DND-41 (cell line): ENCODE results near the gene GGTA1.
"Not testable (repeated sequence)": the region's sequence is repeated elsewhere in the genome, so short reads cannot be mapped to it uniquely, and the experiment has no call there.

Experiments
- ATAC-seq: fragments of 200-7000 bp; cut with Tn5 transposase; 3 replicates; pipeline ENCODE4 v1.9.1; 2021; ENCODE audit warnings: low read depth; ENCODE audit not compliant: insufficient read depth
- DNase-seq: peaks from one replicate; pipeline ENCODE4 v3.0.0-alpha.2; 2020
- H2AFZ ChIP-seq: 2 replicates; pipeline ENCODE4 v1.6.0; 2012; ENCODE audit warnings: low read depth, low read length
- H3K27ac ChIP-seq: 2 replicates; pipeline ENCODE4 v1.5.1; 2012; ENCODE audit warnings: low read length, inconsistent platforms
- H3K27me3 ChIP-seq: fragments of 200-600 bp; sonication (generic); 2 replicates; pipeline ENCODE4 v1.6.0; 2012; ENCODE audit warnings: low read length, mild to moderate bottlenecking, inconsistent platforms; ENCODE audit not compliant: insufficient read depth, poor library complexity
- H3K36me3 ChIP-seq: 2 replicates; pipeline ENCODE4 v1.5.1; 2012; ENCODE audit warnings: low read length, inconsistent platforms; ENCODE audit not compliant: insufficient read depth
- H3K4me1 ChIP-seq: 2 replicates; pipeline ENCODE4 v1.5.1; 2012; ENCODE audit warnings: mild to moderate bottlenecking, low read length; ENCODE audit not compliant: insufficient read depth
- H3K4me2 ChIP-seq: 2 replicates; pipeline ENCODE4 v1.6.0; 2012; ENCODE audit warnings: mild to moderate bottlenecking, moderate library complexity, low read length, inconsistent platforms; ENCODE audit not compliant: insufficient read depth
- H3K4me3 ChIP-seq, 2 experiments: fragments of 200-600 bp in 1 of 2; shearing (Covaris generic) in 1 of 2; 2 replicates each; pipeline ENCODE4 v1.5.1; 2012 to 2016; ENCODE audit warnings: inconsistent platforms in 2 of 2, low read length in 2 of 2, mild to moderate bottlenecking in 2 of 2, low read depth in 1 of 2, moderate library complexity in 1 of 2
- H3K79me2 ChIP-seq: 2 replicates; pipeline ENCODE4 v1.6.0; 2012; ENCODE audit warnings: low read length, inconsistent platforms; ENCODE audit not compliant: insufficient read depth
- H3K9ac ChIP-seq: 2 replicates; pipeline ENCODE4 v1.6.0; 2012; ENCODE audit warnings: low read depth, mild to moderate bottlenecking, inconsistent platforms, low read length, moderate library complexity
- H3K9me3 ChIP-seq: 2 replicates; pipeline ENCODE4 v1.5.1; 2012; ENCODE audit warnings: low read length, moderate library complexity, mild to moderate bottlenecking, inconsistent platforms; ENCODE audit not compliant: insufficient read depth, severe bottlenecking
- H4K20me1 ChIP-seq: 2 replicates; pipeline ENCODE4 v1.6.0; 2012; ENCODE audit warnings: low read length; ENCODE audit not compliant: insufficient read depth
- CTCF ChIP-seq: IDR thresholded peaks from 2 replicates; pipeline ENCODE4 v1.5.1; 2012; ENCODE audit warnings: borderline replicate concordance, low read length, moderate library complexity, mild to moderate bottlenecking; ENCODE audit not compliant: poor library complexity, severe bottlenecking; ENCODE audit errors: extremely low read depth
- EZH2 ChIP-seq: IDR thresholded peaks from 3 replicates; pipeline ENCODE4 v1.6.1; 2012; ENCODE audit warnings: borderline replicate concordance, low read depth, mild to moderate bottlenecking, moderate library complexity, low read length, inconsistent platforms; ENCODE audit not compliant: severe bottlenecking

Gene GGTA1

GRCh38 chr9:121463026-121463807, 36.4 kb downstream of the GGTA1 start:
- Histone ChIP-seq H3K9ac (no peak overlapping the region), H3K27me3 (no peaks in the 10 kb centered on the region), H3K9me3 (no peaks in the 10 kb centered on the region), H2AFZ (no peak overlapping the region), H4K20me1 (no peaks in the 10 kb centered on the region), H3K4me1 (no peaks in the 10 kb centered on the region), H3K4me3 (no peak overlapping the region), H3K27ac (no peak overlapping the region), H3K79me2 (no peaks in the 10 kb centered on the region), H3K4me2 (no peak overlapping the region), H3K36me3 (no peaks in the 10 kb centered on the region)
- DNase-seq (peak; percentile 10), ATAC-seq (no peak)
- TF ChIP-seq CTCF (peak; percentile 58), EZH2 (no peak)

GRCh38 chr9:121459513-121459912, 40.1 kb downstream of the GGTA1 start:
- no peaks in the 10 kb centered on the region for H3K9me3 ChIP-seq
- no peak for DNase-seq
- TF ChIP-seq CTCF: no peak
- TF ChIP-seq EZH2: no peak
- peaks cover 12% of the 10 kb centered on the region for H3K4me1 ChIP-seq
- H3K36me3 ChIP-seq: no peaks in the 10 kb centered on the region
- no peak for ATAC-seq
- H3K79me2 ChIP-seq: no peaks in the 10 kb centered on the region
- no peak overlapping the region for H3K4me3 ChIP-seq
- H3K27me3 ChIP-seq: peaks cover 2% of the 10 kb centered on the region
- no peak overlapping the region for H2AFZ ChIP-seq
- H4K20me1 ChIP-seq: no peaks in the 10 kb centered on the region
- H3K9ac ChIP-seq: no peak overlapping the region
- H3K27ac ChIP-seq: no peak overlapping the region
- H3K4me2 ChIP-seq: no peak overlapping the region

- H3K36me3 ChIP-seq, H3K9ac ChIP-seq, H4K20me1 ChIP-seq, H3K4me3 ChIP-seq, H3K4me2 ChIP-seq, ATAC-seq, H3K9me3 ChIP-seq, DNase-seq, H3K79me2 ChIP-seq, H2AFZ ChIP-seq, H3K27me3 ChIP-seq, H3K27ac ChIP-seq: not testable (repeated sequence)
- H3K4me1 ChIP-seq: peaks cover 12% of the 10 kb centered on the region
Measured at GRCh38 chr9:121458449-121458848, 41.2 kb downstream of the GGTA1 start.

GRCh38 chr9:121455527-121456239, 44.0 kb downstream of the GGTA1 start:
- H4K20me1 ChIP-seq: no peaks in the 10 kb centered on the region
- no peak overlapping the region for H3K9ac ChIP-seq
- no peak for TF ChIP-seq CTCF
- no peak for TF ChIP-seq EZH2
- peak; percentile 64 for DNase-seq
- ATAC-seq: peak; percentile 92
- no peak overlapping the region; the same call in 1 of the 2 replicates for H3K4me2 ChIP-seq
- H3K79me2 ChIP-seq: no peaks in the 10 kb centered on the region
- peaks cover 12% of the 10 kb centered on the region for H3K4me1 ChIP-seq
- no peak overlapping the region for H3K27ac ChIP-seq
- no peak overlapping the region for H2AFZ ChIP-seq
- H3K27me3 ChIP-seq: peaks cover 8% of the 10 kb centered on the region
- H3K4me3 ChIP-seq: no peak overlapping the region
- H3K9me3 ChIP-seq: no peaks in the 10 kb centered on the region
- H3K36me3 ChIP-seq: no peaks in the 10 kb centered on the region
